ENCODE data around the gene TLE4. TPM values are rescaled to one million over a fixed set of nuclear protein-coding genes. Genes with fewer than 3 reads are reported as not detected.

Gene TLE4
- total RNA-seq, 3 donors from 2014 or later: 25.0 to 47.0 (median 35.1) TPM

DNA sequence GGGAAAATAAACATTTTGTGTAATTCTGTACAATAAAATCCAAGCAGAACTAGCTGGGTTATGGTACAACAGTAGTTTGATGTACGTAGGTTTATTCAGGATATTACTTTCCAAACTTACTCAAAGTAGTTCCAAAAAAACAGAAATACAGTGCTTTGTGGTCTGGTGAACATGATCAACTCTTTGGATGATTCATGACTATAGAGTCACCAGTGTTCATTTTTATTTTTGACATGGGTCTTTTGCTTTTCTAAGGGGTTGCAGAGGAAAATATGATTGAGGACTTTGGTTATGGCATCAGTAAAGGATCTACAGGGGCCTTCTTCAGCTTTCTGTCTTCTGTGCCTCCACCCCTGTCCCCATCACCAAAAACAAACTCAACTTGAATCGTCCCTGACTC is 127.2 kb downstream of the TLE4 start:
- TF ChIP-seq, protein P1, sequence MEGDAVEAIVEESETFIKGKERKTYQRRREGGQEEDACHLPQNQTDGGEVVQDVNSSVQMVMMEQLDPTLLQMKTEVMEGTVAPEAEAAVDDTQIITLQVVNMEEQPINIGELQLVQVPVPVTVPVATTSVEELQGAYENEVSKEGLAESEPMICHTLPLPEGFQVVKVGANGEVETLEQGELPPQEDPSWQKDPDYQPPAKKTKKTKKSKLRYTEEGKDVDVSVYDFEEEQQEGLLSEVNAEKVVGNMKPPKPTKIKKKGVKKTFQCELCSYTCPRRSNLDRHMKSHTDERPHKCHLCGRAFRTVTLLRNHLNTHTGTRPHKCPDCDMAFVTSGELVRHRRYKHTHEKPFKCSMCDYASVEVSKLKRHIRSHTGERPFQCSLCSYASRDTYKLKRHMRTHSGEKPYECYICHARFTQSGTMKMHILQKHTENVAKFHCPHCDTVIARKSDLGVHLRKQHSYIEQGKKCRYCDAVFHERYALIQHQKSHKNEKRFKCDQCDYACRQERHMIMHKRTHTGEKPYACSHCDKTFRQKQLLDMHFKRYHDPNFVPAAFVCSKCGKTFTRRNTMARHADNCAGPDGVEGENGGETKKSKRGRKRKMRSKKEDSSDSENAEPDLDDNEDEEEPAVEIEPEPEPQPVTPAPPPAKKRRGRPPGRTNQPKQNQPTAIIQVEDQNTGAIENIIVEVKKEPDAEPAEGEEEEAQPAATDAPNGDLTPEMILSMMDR (IDR thresholded peaks at IDR 0.05): no peak
- intact Hi-C loops (cut with DNase I; ENCODE audit: low total_unique reads): no loop called here
- H3K27me3 ChIP-seq: no peaks in the 10 kb centered on the region
- H3K27ac ChIP-seq: no peak overlapping the region
- H3K36me3 ChIP-seq: no peaks in the 10 kb centered on the region
- peaks cover 0 to 8% of the 10 kb centered on the region in 2 donors for H3K4me1 ChIP-seq
- H3K4me3 ChIP-seq: no peak overlapping the region
- no peak for DNase-seq (ENCODE audit: low spot score in 2 of 2)
- H3K9me3 ChIP-seq: no peaks in the 10 kb centered on the region

DNA sequence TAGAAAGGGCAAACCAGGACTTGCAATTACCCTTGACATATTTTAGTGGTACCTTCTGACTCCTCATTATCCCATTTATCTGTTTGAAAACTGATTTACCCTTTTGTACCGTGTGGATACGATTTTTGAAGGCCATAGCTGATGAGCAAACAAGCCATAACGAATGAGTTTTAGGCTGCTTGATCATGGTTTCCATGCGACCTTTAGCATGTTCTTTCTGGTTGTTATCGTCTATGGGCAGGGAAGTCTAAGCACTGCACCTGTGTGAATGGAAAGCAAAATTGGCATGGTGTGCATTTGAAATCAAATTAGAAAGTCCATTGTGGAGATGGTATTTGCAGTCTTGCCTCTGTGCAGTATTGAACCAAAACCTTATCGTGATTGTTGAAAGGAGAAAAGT is 127.7 kb downstream of the TLE4 start:
- TF ChIP-seq POLR2A (IDR thresholded peaks at IDR 0.05) (no peak), POLR2AphosphoS5 (IDR thresholded peaks at IDR 0.05) (no peak)
- TF ChIP-seq, protein P1 (IDR thresholded peaks at IDR 0.05): no peak
- H3K4me3 ChIP-seq: no peak overlapping the region
- H3K27me3 ChIP-seq: no peaks in the 10 kb centered on the region
- H3K9me3 ChIP-seq: no peaks in the 10 kb centered on the region
- intact Hi-C loops (cut with DNase I; ENCODE audit: low total_unique reads): no loop called here
- DNase-seq (ENCODE audit: low spot score in 2 of 2): no peak
- no peak overlapping the region for H3K27ac ChIP-seq
- peaks cover 0 to 6% of the 10 kb centered on the region in 2 donors for H3K4me1 ChIP-seq
- no peaks in the 10 kb centered on the region for H3K36me3 ChIP-seq

DNA sequence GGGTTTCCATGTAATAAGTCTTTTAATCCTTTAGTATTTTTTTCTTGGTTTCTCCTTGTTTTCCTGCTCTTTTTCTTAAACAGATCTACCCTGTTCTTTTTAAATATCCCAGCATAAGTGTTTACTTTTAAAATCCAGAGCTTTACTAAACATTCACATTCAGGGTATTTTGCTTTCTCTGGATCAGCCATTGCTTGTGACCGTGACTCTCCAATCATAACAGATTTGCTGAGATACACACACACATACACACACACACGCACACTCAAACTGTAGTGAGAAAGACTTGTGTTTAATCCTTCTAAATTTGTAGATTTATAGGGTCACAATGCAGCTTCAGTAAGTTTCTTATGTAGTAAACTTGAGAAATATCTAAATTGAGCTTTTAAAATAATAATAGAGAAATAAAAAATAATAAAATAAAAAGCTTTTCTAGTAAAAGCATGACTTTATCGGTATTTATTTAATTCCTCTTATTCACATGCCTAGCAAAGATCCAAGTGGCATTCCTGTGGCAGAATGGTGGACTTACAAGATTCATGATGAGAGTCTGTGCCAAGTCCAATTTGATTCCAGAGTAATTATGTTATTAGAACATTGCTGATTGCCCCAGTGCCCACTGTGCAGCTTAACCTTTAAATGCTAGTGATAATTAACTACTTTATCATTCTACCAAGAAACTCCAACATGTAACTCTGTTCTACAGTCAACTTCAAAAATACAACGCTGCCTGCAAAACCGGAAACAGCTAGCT is 129.0 kb downstream of the TLE4 start:
- no peaks in the 10 kb centered on the region for H3K36me3 ChIP-seq
- H3K9me3 ChIP-seq: no peaks in the 10 kb centered on the region
- H3K4me1 ChIP-seq: no peaks in the 10 kb centered on the region
- no peaks in the 10 kb centered on the region for H3K27me3 ChIP-seq
- intact Hi-C loops (cut with DNase I; ENCODE audit: low total_unique reads): no loop called here
- no peak overlapping the region for H3K4me3 ChIP-seq
- no peak for DNase-seq (ENCODE audit: low spot score in 2 of 2)
- H3K27ac ChIP-seq: no peak overlapping the region
- no peak for TF ChIP-seq POLR2AphosphoS5 (IDR thresholded peaks at IDR 0.05)
- no peak for TF ChIP-seq POLR2A (IDR thresholded peaks at IDR 0.05)
- TF ChIP-seq, protein P1 (IDR thresholded peaks at IDR 0.05): no peak

DNA sequence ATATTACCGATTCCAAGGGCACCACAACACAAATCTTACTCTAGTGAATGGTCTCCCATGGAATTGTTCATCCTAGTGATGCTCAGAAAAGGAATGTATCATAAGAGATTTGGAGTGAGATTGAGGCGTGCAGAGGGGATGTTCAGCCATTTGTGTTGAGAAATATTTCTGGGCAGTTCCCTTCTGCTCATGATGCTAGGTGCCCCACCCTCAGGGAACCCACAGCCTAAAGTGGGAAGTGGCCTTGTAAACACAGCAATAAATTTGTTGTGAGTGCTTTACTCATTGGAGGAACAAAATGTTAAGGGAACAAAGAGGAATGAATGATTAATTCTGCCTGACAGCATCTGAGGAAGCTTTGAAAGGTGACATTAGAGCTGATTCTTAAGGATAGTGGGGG is 129.9 kb downstream of the TLE4 start:
- no peak overlapping the region for H3K27ac ChIP-seq
- intact Hi-C loops (cut with DNase I; ENCODE audit: low total_unique reads): no loop called here
- no peak for DNase-seq (ENCODE audit: low spot score in 2 of 2)

GRCh38 chr9:79705704-79706103 is 133.9 kb downstream of the TLE4 start:
- Histone ChIP-seq H3K4me3 (no peak overlapping the region), H3K36me3 (no peaks in the 10 kb centered on the region), H3K4me1 (no peaks in the 10 kb centered on the region), H3K27me3 (no peaks in the 10 kb centered on the region), H3K9me3 (no peaks in the 10 kb centered on the region), H3K27ac (no peak overlapping the region)
- intact Hi-C loops (cut with DNase I; ENCODE audit: low total_unique reads): no loop called here
- no peak for DNase-seq (ENCODE audit: low spot score in 2 of 2)
- no peak for TF ChIP-seq POLR2A (IDR thresholded peaks at IDR 0.05)
- no peak for TF ChIP-seq POLR2AphosphoS5 (IDR thresholded peaks at IDR 0.05)
- TF ChIP-seq, protein P1 (IDR thresholded peaks at IDR 0.05): no peak

More for the DNA sequence above, 129.9 kb downstream of the TLE4 start:
- Histone ChIP-seq H3K27me3 (no peaks in the 10 kb centered on the region), H3K36me3 (no peaks in the 10 kb centered on the region), H3K4me3 (no peak overlapping the region), H3K9me3 (no peaks in the 10 kb centered on the region), H3K4me1 (no peaks in the 10 kb centered on the region)
- TF ChIP-seq, protein P1 (IDR thresholded peaks at IDR 0.05): no peak
- TF ChIP-seq POLR2AphosphoS5 (IDR thresholded peaks at IDR 0.05) (no peak), POLR2A (IDR thresholded peaks at IDR 0.05) (no peak)

All from breast epithelium (tissue), 4 donors.